MM.1S (cell line): Measurements from ENCODE around the gene TXNIP.

Source experiments
- DNase-seq: peaks from one replicate; pipeline ENCODE4 v3.0.0-alpha.2; 2015
- H2AFZ ChIP-seq: fragments of 300-600 bp; sonication (generic); 2 replicates; pipeline ENCODE4 v1.6.0; 2016; ENCODE audit warnings: antibody characterized with exemption, low read length
- H3F3A ChIP-seq: fragments of 300-600 bp; sonication (generic); 2 replicates; pipeline ENCODE4 v1.6.1; 2016; ENCODE audit warnings: mild to moderate bottlenecking, antibody characterized with exemption, low read length, moderate library complexity, mixed read lengths; ENCODE audit not compliant: insufficient read depth
- H3K27ac ChIP-seq: fragments of 300-600 bp; sonication (generic); 2 replicates; pipeline ENCODE4 v1.5.1; 2016; ENCODE audit warnings: mild to moderate bottlenecking, low read length
- H3K27me3 ChIP-seq: fragments of 300-600 bp; sonication (generic); replicated peaks from 2 replicates; pipeline ENCODE4 v1.6.0; 2016; ENCODE audit warnings: low read length; ENCODE audit not compliant: insufficient read depth
- H3K36me3 ChIP-seq: fragments of 300-600 bp; sonication (generic); replicated peaks from 2 replicates; pipeline ENCODE4 v1.6.1; 2016; ENCODE audit warnings: mild to moderate bottlenecking, low read length, mixed read lengths; ENCODE audit not compliant: insufficient read depth
- H3K4me1 ChIP-seq: fragments of 300-600 bp; sonication (generic); 2 replicates; pipeline ENCODE4 v1.6.1; 2016; ENCODE audit warnings: low read length, mixed read lengths
- H3K4me2 ChIP-seq: fragments of 300-600 bp; sonication (generic); 2 replicates; pipeline ENCODE4 v1.6.0; 2016; ENCODE audit warnings: low read depth, low read length
- H3K4me3 ChIP-seq: fragments of 300-600 bp; sonication (generic); 2 replicates; pipeline ENCODE4 v1.5.1; 2016; ENCODE audit warnings: low read length, mixed read lengths
- H3K79me2 ChIP-seq: fragments of 300-600 bp; sonication (generic); 2 replicates; pipeline ENCODE4 v1.6.1; 2016; ENCODE audit warnings: mixed run types, low read length, mixed read lengths
- H3K9ac ChIP-seq: fragments of 300-600 bp; sonication (generic); 2 replicates; pipeline ENCODE4 v1.6.1; 2016; ENCODE audit warnings: low read length, mixed read lengths
- H3K9me2 ChIP-seq: fragments of 300-600 bp; sonication (generic); replicated peaks from 2 replicates; pipeline ENCODE4 v1.6.1; 2016; ENCODE audit warnings: mild to moderate bottlenecking, low read length, mixed read lengths; ENCODE audit not compliant: insufficient read depth
- H3K9me3 ChIP-seq: fragments of 300-600 bp; sonication (generic); replicated peaks from 2 replicates; pipeline ENCODE4 v1.6.1; 2016; ENCODE audit warnings: mild to moderate bottlenecking, low read length, mixed read lengths; ENCODE audit not compliant: insufficient read depth
- H4K20me1 ChIP-seq: fragments of 300-600 bp; sonication (generic); 2 replicates; pipeline ENCODE4 v1.6.1; 2016; ENCODE audit warnings: mild to moderate bottlenecking, low read length, moderate library complexity, mixed read lengths; ENCODE audit not compliant: insufficient read depth
- CTCF ChIP-seq: fragments of 300-600 bp; sonication (generic); IDR thresholded peaks from 2 replicates; pipeline ENCODE4 v1.5.1; 2016; ENCODE audit warnings: antibody characterized with exemption, low read length, mixed read lengths
- EZH2 ChIP-seq: fragments of 300-600 bp; sonication (generic); optimal IDR thresholded peaks from 2 replicates; pipeline ENCODE3; 2017; ENCODE audit warnings: low read depth, mild to moderate bottlenecking, antibody characterized with exemption, low read length, mixed read lengths
- EZH2phosphoT487 ChIP-seq: fragments of 300-600 bp; sonication (generic); IDR thresholded peaks from 2 replicates; pipeline ENCODE4 v1.6.1; 2018; ENCODE audit warnings: antibody characterized with exemption, low read length

TXNIP gene

GRCh38 chr1:145946477-145946986, 49.8 kb downstream of the TXNIP start:
- no peak for DNase-seq
- Histone ChIP-seq H2AFZ (no peak overlapping the region), H3K27ac (no peak overlapping the region), H3K4me1 (no peaks in the 10 kb centered on the region), H3K27me3 (no peaks in the 10 kb centered on the region), H3K36me3 (no peaks in the 10 kb centered on the region), H3K9me3 (no peaks in the 10 kb centered on the region), H3F3A (no peaks in the 10 kb centered on the region), H3K4me2 (no peak overlapping the region), H3K9me2 (no peaks in the 10 kb centered on the region), H4K20me1 (no peaks in the 10 kb centered on the region), H3K9ac (no peak overlapping the region), H3K79me2 (no peaks in the 10 kb centered on the region), H3K4me3 (no peak overlapping the region)
- no peak for TF ChIP-seq CTCF
- TF ChIP-seq EZH2: no peak
- no peak for TF ChIP-seq EZH2phosphoT487

- no peak for DNase-seq
- TF ChIP-seq EZH2phosphoT487 (no peak), EZH2 (no peak), CTCF (no peak)
- no peaks in the 10 kb centered on the region for H3K4me1 ChIP-seq
- no peaks in the 10 kb centered on the region for H4K20me1 ChIP-seq
- H3F3A ChIP-seq: no peaks in the 10 kb centered on the region
- no peak overlapping the region for H3K27ac ChIP-seq
- H3K9me3 ChIP-seq: no peaks in the 10 kb centered on the region
- no peak overlapping the region for H3K4me2 ChIP-seq
- H3K4me3 ChIP-seq: no peak overlapping the region
- no peak overlapping the region for H2AFZ ChIP-seq
- no peaks in the 10 kb centered on the region for H3K9me2 ChIP-seq
- H3K9ac ChIP-seq: no peak overlapping the region
- no peaks in the 10 kb centered on the region for H3K79me2 ChIP-seq
- H3K27me3 ChIP-seq: no peaks in the 10 kb centered on the region
- no peaks in the 10 kb centered on the region for H3K36me3 ChIP-seq
Measured at GRCh38 chr1:145944532-145944931, 51.8 kb downstream of the TXNIP start.

- H4K20me1 ChIP-seq: no peaks in the 10 kb centered on the region
- no peaks in the 10 kb centered on the region for H3K9me2 ChIP-seq
- no peaks in the 10 kb centered on the region for H3F3A ChIP-seq
- no peaks in the 10 kb centered on the region for H3K27me3 ChIP-seq
- TF ChIP-seq EZH2phosphoT487: no peak
- TF ChIP-seq CTCF: no peak
- TF ChIP-seq EZH2: no peak
- H3K36me3 ChIP-seq: no peaks in the 10 kb centered on the region
- no peak overlapping the region for H3K27ac ChIP-seq
- H3K4me2 ChIP-seq: no peak overlapping the region
- DNase-seq: no peak
- no peaks in the 10 kb centered on the region for H3K4me1 ChIP-seq
- no peak overlapping the region for H3K4me3 ChIP-seq
- H2AFZ ChIP-seq: no peak overlapping the region
- H3K79me2 ChIP-seq: no peaks in the 10 kb centered on the region
- H3K9ac ChIP-seq: no peak overlapping the region
- H3K9me3 ChIP-seq: no peaks in the 10 kb centered on the region
Measured at GRCh38 chr1:145942871-145943270, 53.5 kb downstream of the TXNIP start.
